ENCODE results near the gene S1PR4.

The S1PR4 gene

DNA sequence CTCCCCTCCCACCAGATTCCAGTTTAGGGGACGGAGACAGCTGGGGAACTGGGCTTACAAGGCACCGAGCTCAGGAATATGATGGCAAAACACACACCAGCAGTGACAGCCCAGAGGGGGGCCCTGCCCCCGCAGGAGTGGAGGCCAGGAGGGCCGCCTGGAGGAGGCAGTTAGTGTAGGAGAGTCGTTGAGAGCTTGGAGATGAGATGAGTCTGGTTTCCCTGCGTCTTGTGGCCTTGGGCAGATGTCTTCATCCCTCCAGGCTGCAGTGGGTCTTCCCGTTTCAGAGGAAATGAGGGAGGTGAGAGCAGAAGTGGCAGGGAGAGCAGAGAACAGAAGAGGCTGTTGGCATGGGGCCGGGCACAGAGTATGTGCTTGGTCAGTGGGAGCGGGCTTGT, 50.8 kb downstream of the S1PR4 start:
- WGBS (ENCODE audit: extremely low coverage, insufficient coverage, insufficient read length), result no CpG with 5 or more reads among the region's 9 CpGs
- no peak overlapping the region for H3K23ac ChIP-seq (ENCODE audit: low read length)

More for the DNA sequence above, 50.8 kb downstream of the S1PR4 start:
- H2AK5ac ChIP-seq (ENCODE audit: low read length), result no peak overlapping the region
- H3K4me1 ChIP-seq (ENCODE audit: control insufficient read depth in 1 of 2, insufficient read depth in 2 of 2, low read length in 2 of 2), result peaks cover 0 to 2% of the 10 kb centered on the region in 2 experiments
- H3K4me3 ChIP-seq (ENCODE audit: low read depth, low read length), result no peak overlapping the region
- H3K18ac ChIP-seq (ENCODE audit: low read length), result no peak overlapping the region
- no peak overlapping the region for H2BK120ac ChIP-seq (ENCODE audit: insufficient read depth, low read length, poor library complexity)
- H3K4ac ChIP-seq (ENCODE audit: low read depth, low read length), result no peak overlapping the region
- no peak overlapping the region for H3K27ac ChIP-seq (ENCODE audit: low read depth, low read length)
- H2BK5ac ChIP-seq (ENCODE audit: low read depth, low read length, poor library complexity), result no peak overlapping the region
- no peak overlapping the region for H3K9ac ChIP-seq (ENCODE audit: low read length)
- no peak overlapping the region for H4K12ac ChIP-seq (ENCODE audit: low read depth, low read length)
- no peak overlapping the region for H4K91ac ChIP-seq (ENCODE audit: low read depth, low read length)
- no peaks in the 10 kb centered on the region for H3K36me3 ChIP-seq (ENCODE audit: control insufficient read depth in 1 of 2, insufficient read depth in 2 of 2, low read length in 2 of 2)
- H3K4me2 ChIP-seq (ENCODE audit: low read length), result no peak overlapping the region
- H3K79me2 ChIP-seq (ENCODE audit: control insufficient read depth, insufficient read depth, low read length, poor library complexity), result no peaks in the 10 kb centered on the region
- H2BK12ac ChIP-seq (ENCODE audit: low read length), result no peak overlapping the region
- no peak overlapping the region for H4K8ac ChIP-seq (ENCODE audit: low read depth, low read length)
- H3K9me3 ChIP-seq (ENCODE audit: insufficient read depth, low read depth, low read length), result no peaks in the 10 kb centered on the region
- H3K14ac ChIP-seq (ENCODE audit: low read length), result no peak overlapping the region
- peaks cover 21% of the 10 kb centered on the region for H3K27me3 ChIP-seq (ENCODE audit: insufficient read depth, low read length)
- no peak overlapping the region for H2AFZ ChIP-seq (ENCODE audit: insufficient read depth, low read length, poor library complexity)
- no peaks in the 10 kb centered on the region for H3K79me1 ChIP-seq (ENCODE audit: low read length)
- no peak for DNase-seq

All from trophoblast cell (in vitro differentiated cells and primary cell).